Liver (tissue), 3 donors: ENCODE data around the gene OR51B4.

ENCODE experiments used
- CTCF ChIP-seq: fragments of 150-350 bp; IDR thresholded peaks from 2 replicates; pipeline ENCODE4 v1.5.1; 2017; ENCODE audit warnings: improper control_type of control experiment, low read depth, low read length; ENCODE audit not compliant: missing input control
- EGR1 ChIP-seq, 2 donors: IDR thresholded peaks; 2 replicates each; pipeline ENCODE4 v1.6.1; 2016 to 2018; ENCODE audit warnings: antibody characterized with exemption in 2 of 2, low read depth in 2 of 2
- RAD21 ChIP-seq, 2 donors: IDR thresholded peaks; 2 replicates each; pipeline ENCODE4 v1.6.1; 2016; ENCODE audit warnings: antibody characterized with exemption in 2 of 2, mild to moderate bottlenecking in 2 of 2
- SP1 ChIP-seq: IDR thresholded peaks from 2 replicates; pipeline ENCODE4 v1.6.1; 2018; ENCODE audit warnings: antibody characterized with exemption, mild to moderate bottlenecking
- TF ChIP-seq, protein P1 (sequence below): IDR thresholded peaks from 2 replicates; pipeline ENCODE4 v1.6.1; 2016; ENCODE audit warnings: antibody characterized with exemption, mild to moderate bottlenecking
- donor health status: healthy.
- donor health status: healthy.

DNA sequence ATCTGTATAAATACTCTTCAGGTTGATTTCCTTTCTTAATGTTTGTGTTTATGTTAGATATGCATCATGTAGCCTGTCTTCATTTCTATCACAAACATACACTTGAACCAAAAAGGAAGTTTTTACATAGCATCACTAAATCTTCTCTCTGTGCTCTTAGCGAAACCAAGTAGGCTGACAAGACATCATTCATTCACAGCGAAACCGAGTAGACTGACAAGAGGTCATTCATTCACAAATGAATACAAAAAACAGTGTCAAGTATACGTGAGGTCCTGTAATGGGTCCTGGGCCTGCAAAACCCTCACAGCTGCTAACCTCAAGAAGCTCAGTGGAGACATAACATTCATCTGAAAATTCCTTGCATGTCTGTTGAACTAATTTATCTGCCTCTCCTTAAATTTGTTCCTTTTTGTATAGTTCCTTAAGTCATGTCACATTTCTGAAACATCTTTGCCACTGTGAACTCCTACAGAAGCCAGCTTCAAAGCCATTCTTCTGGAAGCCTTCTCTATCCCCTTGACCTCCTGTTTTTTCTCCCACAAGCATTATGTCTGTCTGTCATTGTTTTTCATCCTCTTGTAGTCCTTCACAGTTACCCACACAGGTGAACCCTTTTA is 22.2 kb downstream of the OR51B4 start:
- TF ChIP-seq CTCF (no peak), EGR1 (IDR thresholded peaks at IDR 0.05; ENCODE audit: low read depth in 2 of 2) (no peak), SP1 (no peak), RAD21 (IDR thresholded peaks at IDR 0.05) (no peak)
- TF ChIP-seq, protein P1, sequence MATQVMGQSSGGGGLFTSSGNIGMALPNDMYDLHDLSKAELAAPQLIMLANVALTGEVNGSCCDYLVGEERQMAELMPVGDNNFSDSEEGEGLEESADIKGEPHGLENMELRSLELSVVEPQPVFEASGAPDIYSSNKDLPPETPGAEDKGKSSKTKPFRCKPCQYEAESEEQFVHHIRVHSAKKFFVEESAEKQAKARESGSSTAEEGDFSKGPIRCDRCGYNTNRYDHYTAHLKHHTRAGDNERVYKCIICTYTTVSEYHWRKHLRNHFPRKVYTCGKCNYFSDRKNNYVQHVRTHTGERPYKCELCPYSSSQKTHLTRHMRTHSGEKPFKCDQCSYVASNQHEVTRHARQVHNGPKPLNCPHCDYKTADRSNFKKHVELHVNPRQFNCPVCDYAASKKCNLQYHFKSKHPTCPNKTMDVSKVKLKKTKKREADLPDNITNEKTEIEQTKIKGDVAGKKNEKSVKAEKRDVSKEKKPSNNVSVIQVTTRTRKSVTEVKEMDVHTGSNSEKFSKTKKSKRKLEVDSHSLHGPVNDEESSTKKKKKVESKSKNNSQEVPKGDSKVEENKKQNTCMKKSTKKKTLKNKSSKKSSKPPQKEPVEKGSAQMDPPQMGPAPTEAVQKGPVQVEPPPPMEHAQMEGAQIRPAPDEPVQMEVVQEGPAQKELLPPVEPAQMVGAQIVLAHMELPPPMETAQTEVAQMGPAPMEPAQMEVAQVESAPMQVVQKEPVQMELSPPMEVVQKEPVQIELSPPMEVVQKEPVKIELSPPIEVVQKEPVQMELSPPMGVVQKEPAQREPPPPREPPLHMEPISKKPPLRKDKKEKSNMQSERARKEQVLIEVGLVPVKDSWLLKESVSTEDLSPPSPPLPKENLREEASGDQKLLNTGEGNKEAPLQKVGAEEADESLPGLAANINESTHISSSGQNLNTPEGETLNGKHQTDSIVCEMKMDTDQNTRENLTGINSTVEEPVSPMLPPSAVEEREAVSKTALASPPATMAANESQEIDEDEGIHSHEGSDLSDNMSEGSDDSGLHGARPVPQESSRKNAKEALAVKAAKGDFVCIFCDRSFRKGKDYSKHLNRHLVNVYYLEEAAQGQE = no peak
